Chondrocyte (in vitro differentiated cells): ENCODE data around the gene SH3BP5. TPM values are rescaled to one million over a fixed set of nuclear protein-coding genes. Genes with fewer than 3 reads are reported as not detected.

Experiments used
- DNase-seq: peaks from one replicate; pipeline ENCODE4 v3.0.0; 2021; ENCODE audit warnings: mixed read lengths, low spot score
- H3K27ac Mint-ChIP-seq: one replicate; pipeline ENCODE4 v1.8.0; 2021; ENCODE audit warnings: mild to moderate bottlenecking, moderate library complexity, mixed read lengths; ENCODE audit not compliant: unreplicated experiment
- H3K27me3 Mint-ChIP-seq: 2 replicates; pipeline ENCODE4 v1.8.0; 2021; ENCODE audit warnings: low read depth, mixed read lengths
- H3K36me3 Mint-ChIP-seq: 2 replicates; pipeline ENCODE4 v1.8.0; 2021; ENCODE audit warnings: low read depth, mixed read lengths
- H3K4me1 Mint-ChIP-seq: 2 replicates; pipeline ENCODE4 v1.8.0; 2021; ENCODE audit warnings: low read depth, mild to moderate bottlenecking, mixed read lengths
- H3K4me3 Mint-ChIP-seq: one replicate; pipeline ENCODE4 v1.8.0; 2021; ENCODE audit warnings: mild to moderate bottlenecking, moderate library complexity, mixed read lengths; ENCODE audit not compliant: unreplicated experiment
- H3K9me3 Mint-ChIP-seq: 2 replicates; pipeline ENCODE4 v1.8.0; 2021; ENCODE audit warnings: low read depth, mixed read lengths
- CTCF ChIP-seq: fragments of 200-600 bp; sonication (generic); IDR thresholded peaks from 2 replicates; pipeline ENCODE4 v1.5.0; 2021; ENCODE audit warnings: antibody characterized with exemption, mild to moderate bottlenecking, moderate library complexity
- total RNA-seq: library from RNA; stranded (reverse); gene quantifications from 3 replicates; pipeline ENCODE4 v1.2.1, GENCODE V29; 2021

SH3BP5 gene
- total RNA-seq, 1 donor from 2014 or later, result 13.5 TPM

GRCh38 chr3:15265655-15266509, 66.5 kb downstream of the SH3BP5 start:
- Mint-ChIP-seq H3K27me3 (no peaks in the 10 kb centered on the region), H3K9me3 (no peaks in the 10 kb centered on the region), H3K4me1 (peaks cover 26% of the 10 kb centered on the region), H3K4me3 (no peak overlapping the region), H3K27ac (no peak overlapping the region), H3K36me3 (no peaks in the 10 kb centered on the region)
- DNase-seq, result no peak
- no peak for TF ChIP-seq CTCF

GRCh38 chr3:15264486-15264885, 67.9 kb downstream of the SH3BP5 start:
- DNase-seq, result no peak
- H3K27ac Mint-ChIP-seq, result no peak overlapping the region
- H3K9me3 Mint-ChIP-seq, result no peaks in the 10 kb centered on the region
- no peak overlapping the region for H3K4me3 Mint-ChIP-seq
- peaks cover 16% of the 10 kb centered on the region for H3K4me1 Mint-ChIP-seq
- no peak for TF ChIP-seq CTCF
- no peaks in the 10 kb centered on the region for H3K36me3 Mint-ChIP-seq
- no peaks in the 10 kb centered on the region for H3K27me3 Mint-ChIP-seq

- Mint-ChIP-seq H3K27me3 (no peaks in the 10 kb centered on the region), H3K4me3 (no peak overlapping the region), H3K27ac (no peak overlapping the region), H3K9me3 (no peaks in the 10 kb centered on the region), H3K4me1 (peaks cover 10% of the 10 kb centered on the region), H3K36me3 (peaks cover 2% of the 10 kb centered on the region)
- DNase-seq, result no peak
- TF ChIP-seq CTCF, result no peak
Measured at GRCh38 chr3:15263926-15264325, 68.5 kb downstream of the SH3BP5 start.

- H3K4me1 Mint-ChIP-seq, result peaks cover 8% of the 10 kb centered on the region
- no peak for TF ChIP-seq CTCF
- no peak for DNase-seq
- H3K9me3 Mint-ChIP-seq, result no peaks in the 10 kb centered on the region
- H3K27me3 Mint-ChIP-seq, result no peaks in the 10 kb centered on the region
- H3K4me3 Mint-ChIP-seq, result no peak overlapping the region
- peaks cover 8% of the 10 kb centered on the region for H3K36me3 Mint-ChIP-seq
- H3K27ac Mint-ChIP-seq, result no peak overlapping the region
Measured at GRCh38 chr3:15263120-15263519, 69.3 kb downstream of the SH3BP5 start.

DNA sequence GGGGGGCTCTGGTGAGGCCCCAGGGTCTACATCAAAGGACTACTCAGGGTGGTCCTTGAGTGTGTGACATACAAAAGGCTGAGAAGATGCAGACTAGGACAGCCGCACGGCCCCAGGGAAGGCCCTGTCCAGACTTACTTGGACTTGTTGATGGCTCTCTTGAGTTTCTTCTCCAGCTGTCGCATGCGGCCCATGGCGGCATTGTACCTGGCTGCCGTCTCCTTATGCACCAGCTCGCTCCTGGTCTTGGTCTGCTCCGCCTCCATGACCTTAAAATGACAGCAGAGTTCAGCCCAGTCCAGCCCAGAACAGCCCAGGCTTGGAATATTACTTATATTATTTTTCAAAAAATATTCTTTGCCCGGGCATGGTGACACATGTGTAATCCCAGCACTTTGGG, 70.4 kb downstream of the SH3BP5 start:
- Mint-ChIP-seq H3K4me3 (no peak overlapping the region), H3K27ac (no peak overlapping the region), H3K27me3 (no peaks in the 10 kb centered on the region), H3K4me1 (peaks cover 6% of the 10 kb centered on the region), H3K9me3 (no peaks in the 10 kb centered on the region), H3K36me3 (peaks cover 17% of the 10 kb centered on the region)
- no peak for TF ChIP-seq CTCF
- no peak for DNase-seq
